Brain microvascular endothelial cell (primary cell): ENCODE measurements around the gene ESRRB.
A peak's percentile ranks its signal among the peaks of the same experiment; 100 is the strongest.

Source experiments
- DNase-seq: peaks from one replicate; pipeline ENCODE4 v3.0.0-alpha.2; 2020
- H3K27ac ChIP-seq: fragments of 250-450 bp; sonication (Bioruptor Pico); 2 replicates; pipeline ENCODE4 v1.5.1; 2020; ENCODE audit warnings: mild to moderate bottlenecking, moderate library complexity
- H3K27me3 ChIP-seq: fragments of 250-450 bp; sonication (Bioruptor Pico); replicated peaks from 2 replicates; pipeline ENCODE4 v1.5.1; 2020; ENCODE audit warnings: mild to moderate bottlenecking
- H3K36me3 ChIP-seq: fragments of 250-450 bp; sonication (Bioruptor Pico); replicated peaks from 2 replicates; pipeline ENCODE4 v1.5.1; 2020; ENCODE audit warnings: mild to moderate bottlenecking
- H3K4me3 ChIP-seq: 2 replicates; pipeline ENCODE4 v1.5.1; 2011; ENCODE audit warnings: low read depth, mild to moderate bottlenecking, control low read depth, low read length, moderate library complexity
- CTCF ChIP-seq: IDR thresholded peaks from 2 replicates; pipeline ENCODE4 v1.5.1; 2011; ENCODE audit warnings: low read depth, mild to moderate bottlenecking, moderate library complexity, low read length, control low read depth, inconsistent platforms; ENCODE audit errors: missing control alignments
- in situ Hi-C: cut with HindIII; loops from 2 replicates; pipeline ENCODE4 v1.10.0; 2017; ENCODE audit warnings: low sequenced_read_pairs, low pct_ligation_motif_present

ESRRB gene

GRCh38 chr14:76434220-76434619 is 58.3 kb downstream of the ESRRB start:
- in situ Hi-C loops: no loop called here
- no peaks in the 10 kb centered on the region for H3K36me3 ChIP-seq
- H3K27ac ChIP-seq: no peak overlapping the region
- no peak overlapping the region for H3K4me3 ChIP-seq
- no peak for TF ChIP-seq CTCF
- DNase-seq: no peak
- H3K27me3 ChIP-seq: no peaks in the 10 kb centered on the region

GRCh38 chr14:76439237-76439775 is 63.4 kb downstream of the ESRRB start:
- H3K27ac ChIP-seq: no peak overlapping the region
- in situ Hi-C loops: no loop called here
- DNase-seq: no peak
- H3K27me3 ChIP-seq: no peaks in the 10 kb centered on the region
- H3K4me3 ChIP-seq: no peak overlapping the region
- TF ChIP-seq CTCF: no peak
- no peaks in the 10 kb centered on the region for H3K36me3 ChIP-seq

- DNase-seq: no peak
- H3K27me3 ChIP-seq: no peaks in the 10 kb centered on the region
- in situ Hi-C loops: no loop called here
- TF ChIP-seq CTCF: no peak
- no peak overlapping the region for H3K27ac ChIP-seq
- H3K36me3 ChIP-seq: no peaks in the 10 kb centered on the region
- no peak overlapping the region for H3K4me3 ChIP-seq
These were observed 70.5 kb downstream of the ESRRB start for GRCh38 chr14:76446486-76446885.

- no peaks in the 10 kb centered on the region for H3K36me3 ChIP-seq
- DNase-seq: no peak
- H3K4me3 ChIP-seq: no peak overlapping the region
- no peak for TF ChIP-seq CTCF
- in situ Hi-C loops: no loop called here
- no peak overlapping the region for H3K27ac ChIP-seq
- no peaks in the 10 kb centered on the region for H3K27me3 ChIP-seq
These were observed 71.0 kb downstream of the ESRRB start for GRCh38 chr14:76446921-76447320.

GRCh38 chr14:76450476-76450875 is 74.5 kb downstream of the ESRRB start:
- H3K27ac ChIP-seq: no peak overlapping the region
- no peak for TF ChIP-seq CTCF
- DNase-seq: no peak
- no peak overlapping the region for H3K4me3 ChIP-seq
- H3K36me3 ChIP-seq: no peaks in the 10 kb centered on the region
- H3K27me3 ChIP-seq: no peaks in the 10 kb centered on the region
- in situ Hi-C loops: no loop called here

GRCh38 chr14:76456200-76456599 is 80.3 kb downstream of the ESRRB start:
- peak; percentile 7 for DNase-seq
- no peak overlapping the region for H3K4me3 ChIP-seq
- peak; percentile 47 for TF ChIP-seq CTCF
- H3K36me3 ChIP-seq: no peaks in the 10 kb centered on the region
- H3K27ac ChIP-seq: no peak overlapping the region
- H3K27me3 ChIP-seq: no peaks in the 10 kb centered on the region
- in situ Hi-C loops: no loop called here
